Endodermal cell (in vitro differentiated cells): ENCODE results near the gene GALNT14. TPM values are rescaled to one million over a fixed set of nuclear protein-coding genes. Genes with fewer than 3 reads are reported as not detected.

ENCODE experiments used
- DNase-seq: peaks from one replicate; pipeline ENCODE4 v3.0.0-alpha.2; 2017
- H3K27ac ChIP-seq: 2 replicates; pipeline ENCODE4 v1.5.1; 2013; ENCODE audit warnings: mild to moderate bottlenecking, low read depth, low read length, moderate library complexity
- H3K27me3 ChIP-seq: 2 replicates; pipeline ENCODE4 v1.6.1; 2013; ENCODE audit warnings: mild to moderate bottlenecking, low read length, moderate library complexity; ENCODE audit not compliant: insufficient read depth, control insufficient read depth, poor library complexity, severe bottlenecking
- H3K36me3 ChIP-seq: 2 replicates; pipeline ENCODE4 v1.7.0; 2013; ENCODE audit warnings: mild to moderate bottlenecking, low read length, moderate library complexity; ENCODE audit not compliant: control insufficient read depth, insufficient read depth
- H3K4me1 ChIP-seq: one replicate; pipeline ENCODE4 v1.7.0; 2013; ENCODE audit warnings: low read length; ENCODE audit not compliant: control insufficient read depth, insufficient read depth
- H3K4me3 ChIP-seq: 2 replicates; pipeline ENCODE4 v1.5.1; 2013; ENCODE audit warnings: mild to moderate bottlenecking, low read length, moderate library complexity
- H3K9ac ChIP-seq: 2 replicates; pipeline ENCODE4 v1.6.1; 2013; ENCODE audit warnings: mild to moderate bottlenecking, low read length, moderate library complexity; ENCODE audit not compliant: poor library complexity, severe bottlenecking; ENCODE audit errors: extremely low read depth
- H3K9me3 ChIP-seq: 2 replicates; pipeline ENCODE4 v1.6.1; 2013; ENCODE audit warnings: mild to moderate bottlenecking, low read length, moderate library complexity; ENCODE audit not compliant: control insufficient read depth
- H3K27ac Mint-ChIP-seq: 2 replicates; pipeline ENCODE4 v1.8.0; 2020; ENCODE audit warnings: mixed read lengths
- H3K27me3 Mint-ChIP-seq: 2 replicates; pipeline ENCODE4 v1.8.0; 2021; ENCODE audit warnings: mild to moderate bottlenecking, mixed read lengths; ENCODE audit not compliant: insufficient read depth
- H3K36me3 Mint-ChIP-seq: 2 replicates; pipeline ENCODE4 v1.8.0; 2020; ENCODE audit warnings: low read depth, mixed read lengths
- H3K4me1 Mint-ChIP-seq: 2 replicates; pipeline ENCODE4 v1.8.0; 2020; ENCODE audit warnings: mixed read lengths
- H3K4me3 Mint-ChIP-seq: 2 replicates; pipeline ENCODE4 v1.8.0; 2020; ENCODE audit warnings: mild to moderate bottlenecking, moderate library complexity, mixed read lengths
- H3K9me3 Mint-ChIP-seq: 2 replicates; pipeline ENCODE4 v1.8.0; 2020; ENCODE audit warnings: mild to moderate bottlenecking, mixed read lengths
- CTCF ChIP-seq: fragments of 200-600 bp; sonication (generic); conservative IDR thresholded peaks from 2 replicates; pipeline ENCODE4 v1.5.0; 2021; ENCODE audit warnings: antibody characterized with exemption, mild to moderate bottlenecking
- WGBS, 2 experiments: methylation state at CpG; one replicate each; pipeline versions ENCODE4 v1.1.5 to v1.1.7; 2013; ENCODE audit warnings: missing lambda C conversion rate in 2 of 2, mixed read lengths in 1 of 2; ENCODE audit not compliant: insufficient coverage in 1 of 2, insufficient read length in 1 of 2; 5-methylcytosine and 5-hydroxymethylcytosine counted together
- total RNA-seq, 2 donors: library from RNA; stranded (reverse); fragmentation: NEBNext Ultra II Directional in 1 of 2; extraction: Animal tissue kit (Norgen Biotek cat#: 25700) in 1 of 2; gene quantifications; 2 replicates in 1 of 2; 3 replicates in 1 of 2; pipeline ENCODE4 v1.2.1, GENCODE V29; 2021

The GALNT14 gene
- total RNA-seq, 2 donors from 2014 or later, result 1.4 TPM

- peaks cover 6% of the 10 kb centered on the region for H3K4me1 Mint-ChIP-seq
- Histone ChIP-seq H3K9me3 (no peaks in the 10 kb centered on the region), H3K4me3 (no peak overlapping the region), H3K4me1 (no peaks in the 10 kb centered on the region), H3K27me3 (peaks cover 64% of the 10 kb centered on the region), H3K36me3 (no peaks in the 10 kb centered on the region), H3K9ac (no peak overlapping the region), H3K27ac (no peak overlapping the region)
- no peak for DNase-seq
- H3K27me3 Mint-ChIP-seq, result peaks cover 82% of the 10 kb centered on the region
- no peaks in the 10 kb centered on the region for H3K9me3 Mint-ChIP-seq
- no peaks in the 10 kb centered on the region for H3K36me3 Mint-ChIP-seq
- H3K4me3 Mint-ChIP-seq, result no peak overlapping the region
- 90% methylated on average over 15 of the region's 15 CpGs for WGBS, 2 experiments
- no peak overlapping the region for H3K27ac Mint-ChIP-seq
- TF ChIP-seq CTCF, result no peak
Measured at GRCh38 chr2:31141443-31142085, 3.3 kb upstream of the GALNT14 start.

- peaks cover 89% of the 10 kb centered on the region for H3K27me3 Mint-ChIP-seq
- no peaks in the 10 kb centered on the region for H3K36me3 Mint-ChIP-seq
- Histone ChIP-seq H3K9ac (no peak overlapping the region), H3K27ac (no peak overlapping the region), H3K9me3 (no peaks in the 10 kb centered on the region), H3K4me3 (no peak overlapping the region), H3K27me3 (peaks cover 73% of the 10 kb centered on the region), H3K36me3 (no peaks in the 10 kb centered on the region), H3K4me1 (no peaks in the 10 kb centered on the region)
- no peaks in the 10 kb centered on the region for H3K9me3 Mint-ChIP-seq
- no peak overlapping the region for H3K27ac Mint-ChIP-seq
- no peak for TF ChIP-seq CTCF
- no peak overlapping the region for H3K4me3 Mint-ChIP-seq
- 92 to 95% methylated on average over 7 to 8 of the region's 8 CpGs for WGBS, 2 experiments
- H3K4me1 Mint-ChIP-seq, result peaks cover 6% of the 10 kb centered on the region
- no peak for DNase-seq
Measured at GRCh38 chr2:31140151-31140550, 1.9 kb upstream of the GALNT14 start.

- no peak for DNase-seq
- Histone ChIP-seq H3K9ac (no peak overlapping the region), H3K27ac (no peak overlapping the region), H3K4me3 (no peak overlapping the region), H3K4me1 (no peaks in the 10 kb centered on the region), H3K36me3 (no peaks in the 10 kb centered on the region), H3K9me3 (no peaks in the 10 kb centered on the region), H3K27me3 (peaks cover 78% of the 10 kb centered on the region)
- Mint-ChIP-seq H3K36me3 (no peaks in the 10 kb centered on the region), H3K27me3 (peaks cover 91% of the 10 kb centered on the region), H3K27ac (no peak overlapping the region), H3K9me3 (no peaks in the 10 kb centered on the region), H3K4me3 (no peak overlapping the region), H3K4me1 (peaks cover 6% of the 10 kb centered on the region)
- TF ChIP-seq CTCF, result no peak
- WGBS, 2 experiments, result 92 to 100% methylated on average over 3 to 4 of the region's 4 CpGs
Measured at GRCh38 chr2:31139671-31140070, 1.4 kb upstream of the GALNT14 start.
